WERI-Rb-1 (cell line): Measurements from ENCODE around the gene PTRHD1.
"Not testable (repeated sequence)": the region's sequence is repeated elsewhere in the genome, so short reads cannot be mapped to it uniquely, and the experiment has no call there.

ENCODE experiments used
- DNase-seq: peaks from one replicate; pipeline ENCODE4 v3.0.0-alpha.2; 2020
- H3K27ac ChIP-seq: fragments of 250-450 bp; sonication (Bioruptor Pico); 2 replicates; pipeline ENCODE4 v1.5.1; 2020; ENCODE audit warnings: mild to moderate bottlenecking, moderate library complexity
- H3K27me3 ChIP-seq: fragments of 250-450 bp; sonication (Bioruptor Pico); 2 replicates; pipeline ENCODE4 v1.5.1; 2021; ENCODE audit warnings: mild to moderate bottlenecking, low read depth, moderate library complexity; ENCODE audit not compliant: insufficient read depth, severe bottlenecking
- H3K36me3 ChIP-seq: fragments of 250-450 bp; sonication (Bioruptor Pico); 2 replicates; pipeline ENCODE4 v1.5.1; 2020; ENCODE audit warnings: mild to moderate bottlenecking, moderate library complexity
- H3K4me3 ChIP-seq: 2 replicates; pipeline ENCODE4 v1.5.1; 2011; ENCODE audit warnings: low read depth, mild to moderate bottlenecking, control low read depth, low read length
- H3K9me3 ChIP-seq: fragments of 250-450 bp; sonication (Bioruptor Pico); 2 replicates; pipeline ENCODE4 v1.5.1; 2021; ENCODE audit warnings: mild to moderate bottlenecking, moderate library complexity; ENCODE audit not compliant: severe bottlenecking
- TF ChIP-seq, protein P1 (sequence below): IDR thresholded peaks from 2 replicates; pipeline ENCODE4 v1.5.1; 2011; ENCODE audit warnings: low read depth, mild to moderate bottlenecking, control low read depth, inconsistent platforms, low read length

PTRHD1 gene

DNA sequence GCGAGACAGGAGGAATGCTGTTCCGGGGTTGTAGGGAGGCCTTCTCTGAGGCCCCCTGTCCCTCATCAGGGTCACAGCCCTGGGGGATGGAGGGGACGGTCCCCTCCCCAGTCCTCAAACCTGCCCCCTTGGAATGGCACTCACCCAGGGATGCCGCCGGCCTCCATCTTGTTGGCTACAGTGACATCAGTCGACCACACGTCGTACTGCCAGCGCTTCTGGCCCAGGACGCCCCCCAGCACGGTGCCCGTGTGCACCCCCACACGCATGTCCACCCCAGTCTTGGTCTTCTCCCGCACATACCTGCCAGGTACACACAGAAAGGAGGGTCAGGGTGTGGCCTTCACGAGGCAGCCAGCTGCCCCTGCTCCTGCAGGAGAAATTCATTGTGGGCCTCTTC, 46.5 kb upstream of the PTRHD1 start:
- H3K27me3 ChIP-seq: no peaks in the 10 kb centered on the region
- H3K36me3 ChIP-seq: peaks cover 74% of the 10 kb centered on the region
- TF ChIP-seq, protein P1, sequence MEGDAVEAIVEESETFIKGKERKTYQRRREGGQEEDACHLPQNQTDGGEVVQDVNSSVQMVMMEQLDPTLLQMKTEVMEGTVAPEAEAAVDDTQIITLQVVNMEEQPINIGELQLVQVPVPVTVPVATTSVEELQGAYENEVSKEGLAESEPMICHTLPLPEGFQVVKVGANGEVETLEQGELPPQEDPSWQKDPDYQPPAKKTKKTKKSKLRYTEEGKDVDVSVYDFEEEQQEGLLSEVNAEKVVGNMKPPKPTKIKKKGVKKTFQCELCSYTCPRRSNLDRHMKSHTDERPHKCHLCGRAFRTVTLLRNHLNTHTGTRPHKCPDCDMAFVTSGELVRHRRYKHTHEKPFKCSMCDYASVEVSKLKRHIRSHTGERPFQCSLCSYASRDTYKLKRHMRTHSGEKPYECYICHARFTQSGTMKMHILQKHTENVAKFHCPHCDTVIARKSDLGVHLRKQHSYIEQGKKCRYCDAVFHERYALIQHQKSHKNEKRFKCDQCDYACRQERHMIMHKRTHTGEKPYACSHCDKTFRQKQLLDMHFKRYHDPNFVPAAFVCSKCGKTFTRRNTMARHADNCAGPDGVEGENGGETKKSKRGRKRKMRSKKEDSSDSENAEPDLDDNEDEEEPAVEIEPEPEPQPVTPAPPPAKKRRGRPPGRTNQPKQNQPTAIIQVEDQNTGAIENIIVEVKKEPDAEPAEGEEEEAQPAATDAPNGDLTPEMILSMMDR: no peak
- no peaks in the 10 kb centered on the region for H3K9me3 ChIP-seq
- no peak for DNase-seq
- H3K27ac ChIP-seq: peak overlapping the region; percentile 47
- H3K4me3 ChIP-seq: no peak overlapping the region

DNA sequence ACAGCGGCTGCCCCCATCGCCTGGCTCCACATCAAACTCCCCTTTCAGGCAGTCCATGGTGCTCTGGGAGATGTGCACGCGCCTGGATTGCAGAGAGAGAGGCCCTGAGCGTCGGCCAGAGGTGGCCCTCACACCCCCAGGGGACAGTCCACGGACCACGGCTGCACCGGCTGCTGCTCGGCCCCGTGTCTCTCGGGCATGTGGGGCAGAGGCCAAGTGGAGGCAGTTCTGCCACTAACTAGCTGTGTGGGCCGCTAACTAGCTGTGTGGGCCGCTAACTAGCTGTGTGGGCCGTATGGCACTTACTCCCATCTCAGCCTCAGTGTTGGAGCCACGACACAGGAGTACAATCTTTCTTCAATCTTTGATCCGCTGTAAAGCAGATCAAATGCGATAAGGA, 45.4 kb upstream of the PTRHD1 start:
- Histone ChIP-seq H3K36me3 (peaks cover 86% of the 10 kb centered on the region), H3K4me3 (no peak overlapping the region), H3K27me3 (no peaks in the 10 kb centered on the region), H3K9me3 (no peaks in the 10 kb centered on the region), H3K27ac (no peak overlapping the region; the same call in 1 of the 2 replicates)
- TF ChIP-seq, protein P1: no peak
- DNase-seq: no peak

DNA sequence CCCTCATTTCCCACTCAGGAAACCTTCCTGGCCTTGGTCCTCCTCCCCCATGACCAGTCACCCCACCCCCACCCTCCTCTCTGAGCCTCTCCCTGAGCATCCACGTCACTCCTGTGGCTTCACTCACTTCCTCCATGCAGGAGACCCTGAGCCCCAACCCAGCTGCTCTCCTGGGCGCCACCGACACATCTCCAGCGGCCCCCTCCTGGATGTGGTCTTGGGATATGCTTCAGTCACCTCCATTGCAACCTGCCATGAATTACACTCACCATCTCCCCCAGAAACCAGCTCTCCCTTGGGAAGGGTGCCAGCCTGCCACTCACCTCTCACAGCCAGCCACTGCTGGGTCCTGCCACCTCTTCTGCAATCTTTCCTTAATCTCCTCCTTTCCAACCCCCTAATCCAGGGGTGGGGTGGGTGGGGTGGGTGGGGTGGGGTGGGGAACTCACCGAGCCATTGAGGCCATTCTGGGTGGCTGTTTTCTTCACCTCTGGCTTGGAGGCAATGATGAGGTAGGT, 44.9 kb upstream of the PTRHD1 start:
- DNase-seq: no peak
- TF ChIP-seq, protein P1: no peak
- no peak overlapping the region for H3K27ac ChIP-seq
- H3K36me3 ChIP-seq: peaks cover 88% of the 10 kb centered on the region
- H3K27me3 ChIP-seq: no peaks in the 10 kb centered on the region
- no peak overlapping the region for H3K4me3 ChIP-seq
- H3K9me3 ChIP-seq: no peaks in the 10 kb centered on the region

DNA sequence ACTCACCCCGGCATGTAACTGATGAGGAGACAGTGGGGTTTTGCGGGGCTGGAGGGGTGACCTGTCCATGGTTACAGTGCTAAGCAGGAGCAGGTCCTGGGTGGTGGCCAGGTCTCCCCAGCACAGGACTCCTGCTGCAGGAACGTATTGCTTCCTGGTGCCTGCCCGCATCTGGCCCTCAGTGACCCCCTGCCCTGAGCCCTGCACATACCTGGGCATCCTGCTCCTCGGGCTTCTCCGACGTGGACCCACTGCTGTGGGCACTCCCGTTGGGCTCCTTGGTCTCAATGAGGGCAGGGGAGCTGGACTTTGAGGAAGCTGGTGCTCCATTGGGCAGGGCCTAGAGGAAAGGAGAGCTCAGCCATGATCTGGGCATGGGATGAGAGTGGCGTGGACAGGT, 43.5 kb upstream of the PTRHD1 start:
- peaks cover 76% of the 10 kb centered on the region for H3K36me3 ChIP-seq
- no peaks in the 10 kb centered on the region for H3K9me3 ChIP-seq
- TF ChIP-seq, protein P1: no peak
- no peaks in the 10 kb centered on the region for H3K27me3 ChIP-seq
- no peak for DNase-seq
- no peak overlapping the region for H3K27ac ChIP-seq
- no peak overlapping the region for H3K4me3 ChIP-seq

DNA sequence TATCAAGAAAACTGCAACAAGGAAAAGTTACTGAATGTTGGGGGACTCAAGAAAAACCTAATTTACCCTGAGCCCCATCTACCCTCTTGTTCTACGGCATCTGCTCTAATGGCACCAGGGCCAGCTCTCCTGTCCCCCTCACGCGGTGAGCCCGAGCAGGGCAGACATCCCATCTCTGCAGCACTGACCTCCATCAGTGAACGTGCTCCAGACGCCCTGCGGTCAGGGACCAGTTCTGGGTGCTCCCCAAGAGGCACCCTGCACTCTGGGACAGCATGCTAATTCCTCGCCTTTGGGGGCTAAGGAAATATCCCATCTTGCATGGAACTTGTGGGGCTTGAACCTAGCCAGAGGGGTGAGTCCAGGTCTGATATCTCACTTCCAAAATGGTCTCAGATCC, 43.0 kb upstream of the PTRHD1 start:
- TF ChIP-seq, protein P1: no peak
- Histone ChIP-seq H3K27ac (no peak overlapping the region), H3K4me3 (no peak overlapping the region), H3K9me3 (no peaks in the 10 kb centered on the region), H3K36me3 (peaks cover 74% of the 10 kb centered on the region), H3K27me3 (no peaks in the 10 kb centered on the region)
- no peak for DNase-seq

DNA sequence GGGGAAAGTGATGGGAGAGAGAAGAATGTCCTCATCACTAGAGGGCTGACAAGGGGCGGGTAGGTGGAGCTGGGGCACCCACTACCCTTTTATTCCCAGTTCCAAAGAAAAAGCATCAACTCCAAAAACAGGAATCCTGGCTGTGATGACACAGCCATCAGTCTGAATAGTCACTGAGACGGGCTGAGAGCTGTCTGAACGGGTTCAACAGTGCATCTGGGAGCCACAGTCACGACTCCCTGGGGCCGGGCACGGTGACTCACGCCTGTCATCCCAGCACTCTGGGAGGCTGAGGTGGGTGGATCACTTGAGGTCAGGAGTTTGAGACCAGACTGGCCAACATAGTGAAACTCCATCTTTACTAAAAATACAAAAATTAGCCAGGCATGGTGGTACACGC, 42.2 kb upstream of the PTRHD1 start:
- not testable (repeated sequence) for H3K4me3 ChIP-seq, DNase-seq, H3K27me3 ChIP-seq, H3K27ac ChIP-seq, H3K9me3 ChIP-seq
- H3K36me3 ChIP-seq: peaks cover 74% of the 10 kb centered on the region
